Skeletal muscle satellite cell (primary cell): ENCODE measurements around the gene RNMT. TPM values are rescaled to one million over a fixed set of nuclear protein-coding genes. Genes with fewer than 3 reads are reported as not detected.
A peak's percentile ranks its signal among the peaks of the same experiment; 100 is the strongest.
"Not testable (repeated sequence)": the region's sequence is repeated elsewhere in the genome, so short reads cannot be mapped to it uniquely, and the experiment has no call there.

Experiments
- H3K27me3 ChIP-seq: 2 replicates; pipeline ENCODE4 v1.7.0; 2013; ENCODE audit warnings: low read length; ENCODE audit not compliant: control insufficient read depth, insufficient read depth
- H3K36me3 ChIP-seq: 2 replicates; pipeline ENCODE4 v1.7.0; 2013; ENCODE audit warnings: mild to moderate bottlenecking, control low read depth, low read length; ENCODE audit not compliant: insufficient read depth
- H3K4me1 ChIP-seq: 2 replicates; pipeline ENCODE4 v1.7.0; 2013; ENCODE audit warnings: low read length; ENCODE audit not compliant: control insufficient read depth, insufficient read depth
- H3K4me2 ChIP-seq: 2 replicates; pipeline ENCODE4 v1.7.0; 2013; ENCODE audit warnings: mild to moderate bottlenecking, low read length
- H3K4me3 ChIP-seq: 2 replicates; pipeline ENCODE4 v1.7.0; 2013; ENCODE audit warnings: low read length
- H3K9ac ChIP-seq: 2 replicates; pipeline ENCODE4 v1.7.0; 2013; ENCODE audit warnings: mild to moderate bottlenecking, low read depth, low read length, moderate library complexity
- H3K9me3 ChIP-seq: replicated peaks from 2 replicates; pipeline ENCODE4 v1.7.0; 2013; ENCODE audit warnings: mild to moderate bottlenecking, control low read depth, low read length
- total RNA-seq: library from RNA; depleted of rRNA; stranded (reverse); fragments of >200 nt; gene quantifications from 2 replicates; pipeline ENCODE4 v1.2.3, GENCODE V29; 2012; rRNA removed

Gene RNMT
- total RNA-seq: 18.6 and 27.1 TPM in 2 replicates

DNA sequence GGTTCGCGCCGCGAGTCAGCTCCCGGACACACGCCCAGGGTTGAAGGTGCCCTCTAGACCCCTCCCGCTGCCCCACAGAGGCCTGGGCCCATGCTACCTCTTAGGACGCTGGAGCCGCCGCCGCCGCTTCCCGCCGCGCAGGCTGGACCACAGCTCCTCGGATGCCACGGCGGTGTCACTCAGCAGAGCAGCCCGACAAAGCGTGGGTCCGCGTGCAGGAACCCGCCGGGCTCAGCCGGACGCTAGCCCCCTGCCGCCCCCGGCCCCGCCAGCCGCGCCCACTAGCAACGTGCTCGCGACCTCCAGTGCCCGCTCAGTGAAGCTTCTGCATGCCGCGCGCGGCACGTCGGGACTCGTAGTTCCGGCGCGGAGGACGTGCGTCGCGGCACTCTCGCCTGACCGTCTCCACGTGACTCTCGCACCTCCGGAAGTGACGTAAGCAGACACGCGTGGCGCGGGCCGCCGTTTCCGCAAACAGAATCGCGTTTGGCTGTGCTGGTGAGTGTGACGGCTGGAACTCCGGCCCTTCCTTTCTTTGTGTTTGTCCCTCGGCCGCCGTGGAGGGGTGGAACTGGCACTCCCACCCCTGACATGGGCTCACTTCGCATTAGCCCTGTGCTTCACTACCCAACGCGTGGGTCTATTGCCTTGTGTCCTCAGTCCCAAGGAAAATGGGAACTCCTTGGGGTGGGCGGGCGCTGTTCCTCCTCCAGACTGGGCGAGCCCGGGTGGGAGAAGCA is at the start of gene RNMT, which contains the start of gene FAM210A:
TSS of gene RNMT (plus strand) at position 442 of the 740 bp plus-strand sequence. CDS start 4,845 bp downstream, outside the sequence.
TSS of gene FAM210A (minus strand) at position 327 of the 740 bp plus-strand sequence. CDS start 44,481 bp downstream, outside the sequence.
- H3K4me2 ChIP-seq: peak within 1 kb of the TSS; percentile 91
- H3K27me3 ChIP-seq: no peaks in the 10 kb centered on the region
- H3K4me3 ChIP-seq: peak within 1 kb of the TSS; percentile 91
- no peaks in the 10 kb centered on the region for H3K9me3 ChIP-seq
- H3K9ac ChIP-seq: peak within 1 kb of the TSS; percentile 92
- no peaks in the 10 kb centered on the region for H3K36me3 ChIP-seq
- peaks cover 20% of the 10 kb centered on the region for H3K4me1 ChIP-seq

GRCh38 chr18:13677350-13677749 is 49.1 kb upstream of the RNMT start:
- H3K27me3 ChIP-seq, H3K4me2 ChIP-seq, H3K9ac ChIP-seq, H3K4me3 ChIP-seq, H3K9me3 ChIP-seq, H3K4me1 ChIP-seq, H3K36me3 ChIP-seq: not testable (repeated sequence)

DNA sequence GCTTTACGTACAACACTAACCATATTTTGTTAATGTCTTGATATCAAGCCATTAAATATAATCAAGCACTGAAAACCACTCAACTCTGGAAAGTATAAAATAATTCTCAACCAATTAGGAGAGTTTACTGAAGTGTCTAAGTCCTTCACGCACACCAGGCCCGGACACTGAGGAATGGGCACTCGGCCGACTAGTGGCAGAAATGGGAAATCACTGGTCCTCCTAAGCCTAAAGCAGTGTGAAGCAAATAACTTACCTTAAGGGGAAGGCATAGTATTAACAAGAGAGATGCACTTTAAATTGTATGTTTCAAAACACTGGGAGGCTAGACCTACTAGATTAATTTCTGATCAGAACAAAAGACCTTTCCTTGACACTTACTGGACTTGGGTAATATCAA is 45.9 kb upstream of the RNMT start:
- Histone ChIP-seq H3K9me3 (no peaks in the 10 kb centered on the region), H3K36me3 (peaks cover 8% of the 10 kb centered on the region), H3K4me1 (no peaks in the 10 kb centered on the region), H3K9ac (no peak overlapping the region), H3K4me2 (no peak overlapping the region), H3K27me3 (no peaks in the 10 kb centered on the region), H3K4me3 (no peak overlapping the region)

DNA sequence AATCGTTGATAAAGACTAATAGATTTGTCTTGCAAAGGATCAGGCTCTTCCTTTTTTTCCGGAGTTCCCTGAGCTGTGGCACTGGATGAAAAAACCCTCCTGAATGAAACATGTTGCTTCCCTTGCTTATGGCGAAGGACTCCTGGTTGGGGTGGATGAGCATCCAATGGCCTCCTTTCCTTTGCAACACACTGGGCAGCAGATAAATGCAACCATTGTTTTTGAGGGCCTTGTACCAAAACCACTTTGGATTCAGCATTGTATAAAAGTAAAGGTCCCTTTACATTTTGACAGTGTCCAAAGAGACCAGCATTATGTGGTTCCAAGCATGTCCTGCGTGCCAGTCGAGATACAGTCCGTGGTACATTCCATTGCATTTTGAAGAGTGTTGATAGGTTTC is 44.8 kb upstream of the RNMT start:
- H3K9ac ChIP-seq: no peak overlapping the region
- no peak overlapping the region for H3K4me3 ChIP-seq
- no peak overlapping the region for H3K4me2 ChIP-seq
- peaks cover 3% of the 10 kb centered on the region for H3K4me1 ChIP-seq
- H3K27me3 ChIP-seq: no peaks in the 10 kb centered on the region
- no peaks in the 10 kb centered on the region for H3K9me3 ChIP-seq
- peaks cover 8% of the 10 kb centered on the region for H3K36me3 ChIP-seq

- Histone ChIP-seq H3K9me3 (no peaks in the 10 kb centered on the region), H3K4me1 (peaks cover 3% of the 10 kb centered on the region), H3K9ac (no peak overlapping the region), H3K27me3 (no peaks in the 10 kb centered on the region), H3K36me3 (peaks cover 6% of the 10 kb centered on the region), H3K4me3 (no peak overlapping the region), H3K4me2 (no peak overlapping the region)
These were observed 41.9 kb upstream of the RNMT start for GRCh38 chr18:13684546-13684945.

DNA sequence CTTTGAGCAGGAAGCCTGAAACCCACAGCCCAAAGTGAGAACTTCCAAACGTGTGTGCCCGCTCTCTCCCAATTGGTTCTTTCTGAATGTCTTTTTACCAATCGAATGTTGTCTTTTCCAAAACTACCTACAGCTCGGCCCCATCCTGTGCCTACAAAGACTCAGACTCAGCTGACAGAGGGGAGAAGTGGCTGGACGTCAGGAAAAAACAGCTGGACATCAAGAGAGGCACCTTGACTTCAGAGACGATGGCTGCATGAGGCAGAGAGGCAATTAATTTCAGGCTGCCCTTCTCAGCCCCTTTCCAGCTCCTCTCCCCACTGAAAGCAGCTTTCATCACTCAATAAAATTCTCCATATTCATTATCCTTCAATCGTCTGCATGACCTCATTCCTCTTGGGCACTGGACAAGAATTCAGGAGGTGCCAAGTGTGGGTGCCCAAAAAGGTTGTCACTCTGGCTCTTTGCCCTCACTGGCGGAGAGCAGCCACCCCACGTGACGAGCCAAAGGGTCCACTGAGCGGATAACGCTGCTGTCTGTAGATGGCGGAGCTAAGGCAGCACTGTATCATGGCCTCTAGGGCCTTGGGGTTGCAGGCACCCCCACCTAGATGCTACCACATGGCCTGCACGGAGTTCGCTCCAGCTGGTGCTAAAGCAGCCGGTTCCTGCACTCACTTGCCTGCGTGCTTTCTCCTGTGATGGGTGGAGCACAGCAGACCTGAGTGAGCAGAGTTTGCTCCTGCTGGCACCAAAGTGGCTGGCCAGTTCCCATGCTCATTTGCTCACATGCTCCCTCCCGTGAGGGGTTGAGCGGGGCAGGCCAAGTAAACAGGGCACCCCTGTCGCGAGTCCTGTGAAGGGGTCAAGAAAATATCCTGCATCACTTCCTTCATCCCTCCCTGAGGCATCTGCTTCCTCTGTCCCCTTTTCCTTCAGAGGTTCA is 38.0 kb upstream of the RNMT start:
- no peak overlapping the region for H3K4me2 ChIP-seq
- no peak overlapping the region for H3K9ac ChIP-seq
- no peak overlapping the region for H3K4me3 ChIP-seq
- no peaks in the 10 kb centered on the region for H3K36me3 ChIP-seq
- H3K9me3 ChIP-seq: no peaks in the 10 kb centered on the region
- peaks cover 3% of the 10 kb centered on the region for H3K4me1 ChIP-seq
- H3K27me3 ChIP-seq: no peaks in the 10 kb centered on the region

DNA sequence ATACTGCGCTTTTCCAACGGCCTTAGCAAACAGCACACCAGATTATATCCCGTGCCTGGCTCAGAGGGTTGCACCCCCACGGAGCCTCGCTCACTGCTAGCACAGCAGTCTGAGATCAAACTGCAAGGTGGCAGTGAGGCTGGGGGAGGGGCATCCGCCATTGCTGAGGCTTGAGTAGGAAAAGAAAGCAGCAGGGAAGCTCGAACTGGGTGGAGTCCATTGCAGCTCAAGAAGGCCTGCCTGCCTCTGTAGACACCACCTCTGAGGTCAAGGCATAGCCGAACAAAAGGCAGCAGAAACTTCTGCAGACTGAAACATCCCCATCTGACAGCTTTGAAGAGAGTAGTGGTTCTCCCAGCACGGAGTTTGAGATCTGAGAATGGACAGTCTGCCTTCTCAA is 36.4 kb upstream of the RNMT start:
- not testable (repeated sequence) for H3K9ac ChIP-seq, H3K4me1 ChIP-seq, H3K36me3 ChIP-seq, H3K4me3 ChIP-seq, H3K27me3 ChIP-seq, H3K4me2 ChIP-seq, H3K9me3 ChIP-seq

GRCh38 chr18:13695337-13695736 is 31.1 kb upstream of the RNMT start:
- H3K4me2 ChIP-seq, H3K9ac ChIP-seq, H3K27me3 ChIP-seq, H3K9me3 ChIP-seq, H3K36me3 ChIP-seq, H3K4me1 ChIP-seq, H3K4me3 ChIP-seq: not testable (repeated sequence)

DNA sequence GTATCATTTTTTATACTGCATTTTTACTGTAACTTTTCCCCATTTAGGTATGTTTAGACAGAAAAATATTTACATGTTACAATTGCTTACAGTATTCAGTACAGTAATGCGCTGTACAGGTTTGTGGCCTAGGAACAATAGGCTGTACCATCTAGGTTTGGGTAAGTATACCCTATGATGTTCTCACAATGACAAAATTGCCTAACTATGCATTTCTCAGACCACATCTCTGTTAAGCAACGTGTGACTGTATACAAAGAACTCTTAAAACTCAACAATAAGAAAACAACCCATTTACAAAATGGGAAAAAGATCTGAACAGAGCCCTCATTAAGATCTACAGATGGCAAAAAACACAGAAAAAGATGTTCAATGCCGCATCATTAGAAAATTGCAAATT is 29.5 kb upstream of the RNMT start:
- Histone ChIP-seq H3K36me3 (no peaks in the 10 kb centered on the region), H3K4me2 (no peak overlapping the region), H3K27me3 (no peaks in the 10 kb centered on the region), H3K4me3 (no peak overlapping the region), H3K9me3 (peaks cover 6% of the 10 kb centered on the region), H3K4me1 (no peaks in the 10 kb centered on the region), H3K9ac (no peak overlapping the region)

- Histone ChIP-seq H3K27me3 (no peaks in the 10 kb centered on the region), H3K9ac (no peak overlapping the region), H3K9me3 (peaks cover 6% of the 10 kb centered on the region), H3K4me2 (no peak overlapping the region), H3K4me1 (no peaks in the 10 kb centered on the region), H3K4me3 (no peak overlapping the region), H3K36me3 (no peaks in the 10 kb centered on the region)
These were observed 26.3 kb upstream of the RNMT start for GRCh38 chr18:13700153-13700552.

- Histone ChIP-seq H3K36me3 (no peaks in the 10 kb centered on the region), H3K27me3 (no peaks in the 10 kb centered on the region), H3K4me1 (no peaks in the 10 kb centered on the region), H3K4me3 (no peak overlapping the region), H3K4me2 (no peak overlapping the region), H3K9ac (no peak overlapping the region), H3K9me3 (peaks cover 6% of the 10 kb centered on the region)
These were observed 22.6 kb upstream of the RNMT start for GRCh38 chr18:13703899-13704298.
